Measurements from ENCODE around the gene SLCO4C1.
"Not testable (repeated sequence)": the region's sequence is repeated elsewhere in the genome, so short reads cannot be mapped to it uniquely, and the experiment has no call there.

Gene SLCO4C1

GRCh38 chr5:102296178-102296817 is at the start of gene SLCO4C1:
Gene SLCO4C1, minus strand, starts transcription at chr5:102296284. Its CDS starts 22 bp downstream, at chr5:102296262.
- H3K4me3 ChIP-seq (ENCODE audit: low read depth, low read length): peak within 1 kb of the TSS; percentile 45
- TF ChIP-seq CTCF (IDR thresholded peaks at IDR 0.05; ENCODE audit: borderline replicate concordance, insufficient read depth, low read depth, low read length): peak; percentile 75

GRCh38 chr5:102341681-102342288 is 45.7 kb upstream of the SLCO4C1 start:
- no peak for TF ChIP-seq CTCF (IDR thresholded peaks at IDR 0.05; ENCODE audit: borderline replicate concordance, insufficient read depth, low read depth, low read length)
- H3K4me3 ChIP-seq (ENCODE audit: low read depth, low read length): no peak overlapping the region

- no peak for TF ChIP-seq CTCF (IDR thresholded peaks at IDR 0.05; ENCODE audit: borderline replicate concordance, insufficient read depth, low read depth, low read length)
- H3K4me3 ChIP-seq (ENCODE audit: low read depth, low read length): no peak overlapping the region
Measured at GRCh38 chr5:102324714-102325113, 28.6 kb upstream of the SLCO4C1 start.

- H3K4me3 ChIP-seq (ENCODE audit: low read depth, low read length): not testable (repeated sequence)
Measured at GRCh38 chr5:102318801-102319200, 22.7 kb upstream of the SLCO4C1 start.

- H3K4me3 ChIP-seq (ENCODE audit: low read depth, low read length): no peak overlapping the region
- no peak for TF ChIP-seq CTCF (IDR thresholded peaks at IDR 0.05; ENCODE audit: borderline replicate concordance, insufficient read depth, low read depth, low read length)
Measured at GRCh38 chr5:102314328-102314727, 18.2 kb upstream of the SLCO4C1 start.

- no peak for TF ChIP-seq CTCF (IDR thresholded peaks at IDR 0.05; ENCODE audit: borderline replicate concordance, insufficient read depth, low read depth, low read length)
- no peak overlapping the region for H3K4me3 ChIP-seq (ENCODE audit: low read depth, low read length)
Measured at GRCh38 chr5:102313912-102314311, 17.8 kb upstream of the SLCO4C1 start.

GRCh38 chr5:102312586-102313370 is 16.7 kb upstream of the SLCO4C1 start:
- H3K4me3 ChIP-seq (ENCODE audit: low read depth, low read length): no peak overlapping the region
- TF ChIP-seq CTCF (IDR thresholded peaks at IDR 0.05; ENCODE audit: borderline replicate concordance, insufficient read depth, low read depth, low read length): no peak
